H9 (cell line): ENCODE results near the gene ATP10B. TPM values are rescaled to one million over a fixed set of nuclear protein-coding genes. Genes with fewer than 3 reads are reported as not detected.

Source experiments
- DNase-seq: peaks from one replicate; pipeline ENCODE4 v3.0.0-alpha.2; 2017
- H2AFZ ChIP-seq: one replicate; pipeline ENCODE4 v1.6.1; 2013; ENCODE audit warnings: mild to moderate bottlenecking, low read length, control low read depth, moderate library complexity
- H2AK5ac ChIP-seq: 2 replicates; pipeline ENCODE4 v1.6.1; 2013; ENCODE audit warnings: low read length, control low read depth, mixed read lengths; ENCODE audit not compliant: insufficient read length
- H2BK120ac ChIP-seq: one replicate; pipeline ENCODE4 v1.6.1; 2013; ENCODE audit warnings: low read depth, mild to moderate bottlenecking, low read length, control low read depth, inconsistent platforms; ENCODE audit not compliant: poor library complexity, severe bottlenecking
- H2BK12ac ChIP-seq: 2 replicates; pipeline ENCODE4 v1.6.1; 2013; ENCODE audit warnings: low read length, control low read depth, mixed read lengths, low read depth; ENCODE audit not compliant: insufficient read length
- H2BK15ac ChIP-seq: 2 replicates; pipeline ENCODE4 v1.6.1; 2013; ENCODE audit warnings: low read depth, low read length, control low read depth
- H2BK20ac ChIP-seq: one replicate; pipeline ENCODE4 v1.6.1; 2013; ENCODE audit warnings: low read depth, mild to moderate bottlenecking, low read length, control low read depth, inconsistent platforms; ENCODE audit not compliant: poor library complexity, severe bottlenecking
- H2BK5ac ChIP-seq: 2 replicates; pipeline ENCODE4 v1.6.1; 2013; ENCODE audit warnings: low read length, control low read depth, mixed read lengths; ENCODE audit not compliant: insufficient read length
- H3K14ac ChIP-seq: 2 replicates; pipeline ENCODE4 v1.6.1; 2013; ENCODE audit warnings: low read length, control low read depth; ENCODE audit not compliant: insufficient read depth
- H3K18ac ChIP-seq: 2 replicates; pipeline ENCODE4 v1.6.1; 2013; ENCODE audit warnings: low read depth, mild to moderate bottlenecking, mixed read lengths, low read length, control low read depth; ENCODE audit not compliant: insufficient read length
- H3K23ac ChIP-seq: 2 replicates; pipeline ENCODE4 v1.6.1; 2013; ENCODE audit warnings: low read length, control low read depth, mixed read lengths, low read depth; ENCODE audit not compliant: insufficient read length
- H3K23me2 ChIP-seq: 2 replicates; pipeline ENCODE4 v1.6.1; 2013; ENCODE audit warnings: low read depth, mild to moderate bottlenecking, mixed read lengths, low read length, control low read depth; ENCODE audit not compliant: insufficient read length, poor library complexity, severe bottlenecking
- H3K27ac ChIP-seq: 2 replicates; pipeline ENCODE4 v1.5.1; 2013; ENCODE audit warnings: low read length, control low read depth, mixed read lengths, low read depth; ENCODE audit not compliant: insufficient read length
- H3K27me3 ChIP-seq: 2 replicates; pipeline ENCODE4 v1.6.1; 2013; ENCODE audit warnings: low read length, control low read depth, inconsistent platforms; ENCODE audit not compliant: insufficient read depth
- H3K4ac ChIP-seq: 2 replicates; pipeline ENCODE4 v1.6.1; 2013; ENCODE audit warnings: low read depth, mild to moderate bottlenecking, control low read depth, inconsistent platforms, low read length, moderate library complexity
- H3K4me1 ChIP-seq: 2 replicates; pipeline ENCODE4 v1.6.1; 2013; ENCODE audit warnings: low read length, control low read depth, inconsistent platforms; ENCODE audit not compliant: insufficient read depth
- H3K4me2 ChIP-seq: 2 replicates; pipeline ENCODE4 v1.6.1; 2013; ENCODE audit warnings: low read length, control low read depth, mixed read lengths; ENCODE audit not compliant: insufficient read length, insufficient read depth
- H3K56ac ChIP-seq: 2 replicates; pipeline ENCODE4 v1.6.1; 2013; ENCODE audit warnings: low read depth, mild to moderate bottlenecking, mixed read lengths, low read length, control low read depth; ENCODE audit not compliant: insufficient read length
- H3K79me1 ChIP-seq: 2 replicates; pipeline ENCODE4 v1.6.1; 2013; ENCODE audit warnings: low read depth, mild to moderate bottlenecking, moderate library complexity, low read length, control low read depth, inconsistent platforms; ENCODE audit not compliant: insufficient read depth, poor library complexity, severe bottlenecking
- H3K79me2 ChIP-seq: 2 replicates; pipeline ENCODE4 v1.6.1; 2013; ENCODE audit warnings: low read length, control low read depth, inconsistent platforms; ENCODE audit not compliant: insufficient read depth
- H3K9ac ChIP-seq: 2 replicates; pipeline ENCODE4 v1.6.1; 2013; ENCODE audit warnings: low read length, control low read depth, mixed read lengths; ENCODE audit not compliant: insufficient read length; ENCODE audit errors: extremely low read depth
- H3K9me3 ChIP-seq: one replicate; pipeline ENCODE4 v1.6.1; 2013; ENCODE audit warnings: low read depth, low read length, inconsistent platforms; ENCODE audit not compliant: control insufficient read depth
- H3T11ph ChIP-seq: one replicate; pipeline ENCODE4 v1.6.1; 2013; ENCODE audit warnings: mild to moderate bottlenecking, low read length, control low read depth, inconsistent platforms
- H4K20me1 ChIP-seq: one replicate; pipeline ENCODE4 v1.6.1; 2013; ENCODE audit not compliant: control insufficient read depth, insufficient read length, insufficient read depth
- H4K5ac ChIP-seq: 2 replicates; pipeline ENCODE4 v1.6.1; 2013; ENCODE audit warnings: low read depth, mild to moderate bottlenecking, mixed read lengths, low read length, control low read depth; ENCODE audit not compliant: insufficient read length
- H4K8ac ChIP-seq: replicated peaks from 2 replicates; pipeline ENCODE4 v1.6.1; 2013; ENCODE audit warnings: low read length, control low read depth, mixed read lengths, low read depth; ENCODE audit not compliant: insufficient read length
- H4K91ac ChIP-seq: 2 replicates; pipeline ENCODE4 v1.6.1; 2013; ENCODE audit warnings: low read depth, mild to moderate bottlenecking, moderate library complexity, mixed read lengths, low read length, control low read depth; ENCODE audit not compliant: insufficient read length
- H3K27ac Mint-ChIP-seq, 3 experiments: 2 replicates in 2 of 3; 3 replicates in 1 of 3; pipeline ENCODE4 v1.8.0; 2020 to 2021; ENCODE audit warnings: mixed read lengths in 3 of 3, mild to moderate bottlenecking in 1 of 3, moderate library complexity in 1 of 3
- H3K27me3 Mint-ChIP-seq: 2 replicates; pipeline ENCODE4 v1.8.0; 2021; ENCODE audit warnings: low read depth, mild to moderate bottlenecking, moderate library complexity, mixed read lengths
- H3K36me3 Mint-ChIP-seq, 3 experiments: 2 replicates in 2 of 3; 3 replicates in 1 of 3; pipeline ENCODE4 v1.8.0; 2020 to 2021; ENCODE audit warnings: low read depth in 3 of 3, mixed read lengths in 3 of 3; ENCODE audit not compliant: insufficient read depth in 1 of 3
- H3K4me1 Mint-ChIP-seq, 2 experiments: 2 replicates each; pipeline ENCODE4 v1.8.0; 2020; ENCODE audit warnings: mixed read lengths in 2 of 2
- H3K4me3 Mint-ChIP-seq, 2 experiments: 2 replicates in 1 of 2; 3 replicates in 1 of 2; pipeline ENCODE4 v1.8.0; 2020 to 2021; ENCODE audit warnings: mild to moderate bottlenecking in 2 of 2, mixed read lengths in 2 of 2, moderate library complexity in 1 of 2
- H3K9me3 Mint-ChIP-seq, 2 experiments: 2 replicates in 1 of 2; 3 replicates in 1 of 2; pipeline ENCODE4 v1.8.0; 2020; ENCODE audit warnings: mild to moderate bottlenecking in 2 of 2, mixed read lengths in 2 of 2, moderate library complexity in 1 of 2
- WGBS: extraction: QIAGEN DNeasy Blood & Tissue Kit; methylation state at CpG from one replicate; pipeline ENCODE4 v1.1.7; 2013; ENCODE audit warnings: missing lambda C conversion rate, low lambda C conversion rate, mixed read lengths; ENCODE audit not compliant: insufficient read length; ENCODE audit errors: extremely low coverage; 5-methylcytosine and 5-hydroxymethylcytosine counted together
- total RNA-seq: library from RNA; stranded (reverse); gene quantifications from 2 replicates; pipeline ENCODE4 v1.2.1, GENCODE V29; 2021
- TF ChIP-seq, protein P1 (sequence below): fragments of 200-600 bp; sonication (generic); conservative IDR thresholded peaks from 3 replicates; pipeline ENCODE4 v1.8.0; 2021; ENCODE audit warnings: antibody characterized with exemption, mild to moderate bottlenecking

The ATP10B gene
- total RNA-seq, 1 experiment from 2014 or later, result 0.42 TPM

DNA sequence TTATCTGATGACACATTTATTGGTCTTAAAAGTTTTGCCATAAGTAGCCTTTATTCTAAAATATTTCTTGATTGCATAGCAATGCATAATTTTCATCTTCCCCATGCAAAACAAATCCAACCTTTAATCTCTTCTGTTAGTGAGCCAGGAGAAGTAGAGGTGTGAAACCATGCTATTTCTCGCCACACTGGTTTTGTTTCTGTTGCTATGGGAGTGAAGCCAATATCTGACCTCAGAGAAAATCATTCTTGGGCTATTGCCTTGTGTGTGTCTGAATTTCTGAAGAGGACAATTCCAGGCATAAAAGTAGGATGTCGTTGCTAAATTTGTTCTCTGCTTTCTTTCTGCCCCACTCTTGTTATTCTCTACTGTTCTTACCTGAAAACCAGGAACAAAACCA lies 246.7 kb downstream of the ATP10B start:
- TF ChIP-seq, protein P1, sequence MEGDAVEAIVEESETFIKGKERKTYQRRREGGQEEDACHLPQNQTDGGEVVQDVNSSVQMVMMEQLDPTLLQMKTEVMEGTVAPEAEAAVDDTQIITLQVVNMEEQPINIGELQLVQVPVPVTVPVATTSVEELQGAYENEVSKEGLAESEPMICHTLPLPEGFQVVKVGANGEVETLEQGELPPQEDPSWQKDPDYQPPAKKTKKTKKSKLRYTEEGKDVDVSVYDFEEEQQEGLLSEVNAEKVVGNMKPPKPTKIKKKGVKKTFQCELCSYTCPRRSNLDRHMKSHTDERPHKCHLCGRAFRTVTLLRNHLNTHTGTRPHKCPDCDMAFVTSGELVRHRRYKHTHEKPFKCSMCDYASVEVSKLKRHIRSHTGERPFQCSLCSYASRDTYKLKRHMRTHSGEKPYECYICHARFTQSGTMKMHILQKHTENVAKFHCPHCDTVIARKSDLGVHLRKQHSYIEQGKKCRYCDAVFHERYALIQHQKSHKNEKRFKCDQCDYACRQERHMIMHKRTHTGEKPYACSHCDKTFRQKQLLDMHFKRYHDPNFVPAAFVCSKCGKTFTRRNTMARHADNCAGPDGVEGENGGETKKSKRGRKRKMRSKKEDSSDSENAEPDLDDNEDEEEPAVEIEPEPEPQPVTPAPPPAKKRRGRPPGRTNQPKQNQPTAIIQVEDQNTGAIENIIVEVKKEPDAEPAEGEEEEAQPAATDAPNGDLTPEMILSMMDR, result no peak
- no peak overlapping the region for H4K91ac ChIP-seq
- no peak overlapping the region for H2BK120ac ChIP-seq
- no peak overlapping the region for H2BK12ac ChIP-seq
- no peaks in the 10 kb centered on the region for H3K4me1 ChIP-seq
- H4K20me1 ChIP-seq, result no peaks in the 10 kb centered on the region
- H3K23me2 ChIP-seq, result no peaks in the 10 kb centered on the region
- H2BK5ac ChIP-seq, result no peak overlapping the region
- no peak overlapping the region for H3K23ac ChIP-seq
- no peak overlapping the region for H3K56ac ChIP-seq
- H3K4me2 ChIP-seq, result no peak overlapping the region
- H2BK20ac ChIP-seq, result no peak overlapping the region
- no peak overlapping the region for H3T11ph ChIP-seq
- Mint-ChIP-seq H3K27me3 (peaks cover 1% of the 10 kb centered on the region; the same call in 1 of the 2 replicates), H3K27ac (no peak overlapping the region), H3K4me3 (no peak overlapping the region), H3K9me3 (no peaks in the 10 kb centered on the region), H3K4me1 (peaks cover 5 to 7% of the 10 kb centered on the region in 2 experiments; a peak in 3 of 4 replicates), H3K36me3 (no peaks in the 10 kb centered on the region)
- no peak overlapping the region for H3K14ac ChIP-seq
- no peak overlapping the region for H2AFZ ChIP-seq
- no peak overlapping the region for H3K18ac ChIP-seq
- DNase-seq, result no peak
- no peak overlapping the region for H4K5ac ChIP-seq
- no peak overlapping the region for H3K27ac ChIP-seq
- H3K79me1 ChIP-seq, result no peaks in the 10 kb centered on the region
- H3K9ac ChIP-seq, result no peak overlapping the region
- no peak overlapping the region for H2BK15ac ChIP-seq
- H3K9me3 ChIP-seq, result no peaks in the 10 kb centered on the region
- H2AK5ac ChIP-seq, result no peak overlapping the region
- H4K8ac ChIP-seq, result no peak overlapping the region
- no peak overlapping the region for H3K4ac ChIP-seq
- WGBS, result no CpG with 5 or more reads among the region's 2 CpGs
- H3K27me3 ChIP-seq, result no peaks in the 10 kb centered on the region
- H3K79me2 ChIP-seq, result no peaks in the 10 kb centered on the region
